ENCODE data around the gene NTN3. TPM values are rescaled to one million over a fixed set of nuclear protein-coding genes. Genes with fewer than 3 reads are reported as not detected.

Gene NTN3
- total RNA-seq, 1 donor from 2014 or later = 17.9 TPM

GRCh38 chr16:2490190-2491105 lies 19.4 kb downstream of the NTN3 start:
- H3K4me3 Mint-ChIP-seq = no peak overlapping the region
- peaks cover 18% of the 10 kb centered on the region for H3K4me1 Mint-ChIP-seq
- H3K27ac Mint-ChIP-seq = no peak overlapping the region
- no peaks in the 10 kb centered on the region for H3K36me3 Mint-ChIP-seq
- no peak for TF ChIP-seq CTCF (IDR thresholded peaks at IDR 0.05; ENCODE audit: unreplicated experiment)
- H3K9me3 Mint-ChIP-seq = no peaks in the 10 kb centered on the region
- no peak for DNase-seq (ENCODE audit: low spot score in 2 of 2, unreplicated experiment in 2 of 2)
- no peaks in the 10 kb centered on the region for H3K27me3 Mint-ChIP-seq (ENCODE audit: low read depth)

- no peak for DNase-seq (ENCODE audit: low spot score in 2 of 2, unreplicated experiment in 2 of 2)
- H3K36me3 Mint-ChIP-seq = no peaks in the 10 kb centered on the region
- TF ChIP-seq CTCF (IDR thresholded peaks at IDR 0.05; ENCODE audit: unreplicated experiment) = no peak
- H3K27me3 Mint-ChIP-seq (ENCODE audit: low read depth) = no peaks in the 10 kb centered on the region
- H3K4me1 Mint-ChIP-seq = peaks cover 11% of the 10 kb centered on the region
- H3K9me3 Mint-ChIP-seq = no peaks in the 10 kb centered on the region
- no peak overlapping the region for H3K4me3 Mint-ChIP-seq
- no peak overlapping the region for H3K27ac Mint-ChIP-seq
Observed at GRCh38 chr16:2492292-2492691, 21.2 kb downstream of the NTN3 start.

GRCh38 chr16:2493605-2494004 lies 22.5 kb downstream of the NTN3 start:
- DNase-seq (ENCODE audit: low spot score in 2 of 2, unreplicated experiment in 2 of 2) = no peak
- Mint-ChIP-seq H3K36me3 (peaks cover 5% of the 10 kb centered on the region), H3K27ac (no peak overlapping the region), H3K27me3 (ENCODE audit: low read depth) (no peaks in the 10 kb centered on the region), H3K9me3 (no peaks in the 10 kb centered on the region), H3K4me3 (no peak overlapping the region), H3K4me1 (peaks cover 1% of the 10 kb centered on the region)
- TF ChIP-seq CTCF (IDR thresholded peaks at IDR 0.05; ENCODE audit: unreplicated experiment) = no peak

GRCh38 chr16:2494616-2495015 lies 23.5 kb downstream of the NTN3 start:
- TF ChIP-seq CTCF (IDR thresholded peaks at IDR 0.05; ENCODE audit: unreplicated experiment) = no peak
- Mint-ChIP-seq H3K9me3 (no peaks in the 10 kb centered on the region), H3K27ac (no peak overlapping the region), H3K36me3 (peaks cover 5% of the 10 kb centered on the region), H3K4me3 (no peak overlapping the region), H3K4me1 (no peaks in the 10 kb centered on the region), H3K27me3 (ENCODE audit: low read depth) (no peaks in the 10 kb centered on the region)
- no peak for DNase-seq (ENCODE audit: low spot score in 2 of 2, unreplicated experiment in 2 of 2)

GRCh38 chr16:2495041-2495440 lies 23.9 kb downstream of the NTN3 start:
- no peak for TF ChIP-seq CTCF (IDR thresholded peaks at IDR 0.05; ENCODE audit: unreplicated experiment)
- Mint-ChIP-seq H3K36me3 (peaks cover 5% of the 10 kb centered on the region), H3K27ac (no peak overlapping the region), H3K4me1 (no peaks in the 10 kb centered on the region), H3K9me3 (no peaks in the 10 kb centered on the region), H3K4me3 (no peak overlapping the region), H3K27me3 (ENCODE audit: low read depth) (no peaks in the 10 kb centered on the region)
- DNase-seq (ENCODE audit: low spot score in 2 of 2, unreplicated experiment in 2 of 2) = no peak
